ENCODE results near the gene SPAG8.

SPAG8 gene

GRCh38 chr9:35808433-35808832 lies 3.6 kb downstream of the SPAG8 start:
- no peak for DNase-seq

GRCh38 chr9:35806101-35806500 lies 6.0 kb downstream of the SPAG8 start:
- DNase-seq = no peak

GRCh38 chr9:35801328-35802128 lies 10.5 kb downstream of the SPAG8 start:
- no peak for DNase-seq

- no peak for DNase-seq
These were observed 11.5 kb downstream of the SPAG8 start for GRCh38 chr9:35800530-35800929.

GRCh38 chr9:35798658-35799374 lies 13.2 kb downstream of the SPAG8 start:
- DNase-seq = no peak

- no peak for DNase-seq
These were observed 14.6 kb downstream of the SPAG8 start for GRCh38 chr9:35797311-35798109.

GRCh38 chr9:35795695-35796094 lies 16.4 kb downstream of the SPAG8 start:
- no peak for DNase-seq

- DNase-seq = no peak
These were observed 18.6 kb downstream of the SPAG8 start for GRCh38 chr9:35793461-35793860.

GRCh38 chr9:35792826-35793225 lies 19.2 kb downstream of the SPAG8 start:
- no peak for DNase-seq

GRCh38 chr9:35792024-35792813 lies 19.8 kb downstream of the SPAG8 start:
- DNase-seq = no peak

GRCh38 chr9:35791297-35791921 lies 20.7 kb downstream of the SPAG8 start, which contains the start of gene NPR2:
TSS of gene NPR2 (plus strand) at chr9:35791591. CDS start at chr9:35792409, 818 bp downstream.
- no peak for DNase-seq

GRCh38 chr9:35790385-35791296 lies 21.4 kb downstream of the SPAG8 start:
- peak; percentile 51 for DNase-seq

- DNase-seq = no peak
These were observed 22.1 kb downstream of the SPAG8 start for GRCh38 chr9:35790025-35790384.

- no peak for DNase-seq
These were observed 22.5 kb downstream of the SPAG8 start for GRCh38 chr9:35789541-35789940.

GRCh38 chr9:35783418-35783817 lies 28.6 kb downstream of the SPAG8 start:
- DNase-seq = no peak

- no peak for DNase-seq
These were observed 31.0 kb downstream of the SPAG8 start for GRCh38 chr9:35781066-35781465.

GRCh38 chr9:35778496-35778895 lies 33.6 kb downstream of the SPAG8 start:
- no peak for DNase-seq

- DNase-seq = no peak
These were observed 36.0 kb downstream of the SPAG8 start for GRCh38 chr9:35776018-35776417.

GRCh38 chr9:35774907-35775635 lies 37.0 kb downstream of the SPAG8 start:
- no peak for DNase-seq

- DNase-seq = no peak
These were observed 40.1 kb downstream of the SPAG8 start for GRCh38 chr9:35771943-35772342.

Data from activated CD4-positive, alpha-beta T cell treated with anti-CD3 and anti-CD28 coated beads, Interleukin-2, amount 50 U/mL, for 1 hour (primary cell).